HTERT RPE-1 (cell line): ENCODE results near the gene CYB5R2.

Experiments used
- in situ Hi-C: fragments of 300-500 bp; cut with MboI; formaldehyde crosslinking; loops from 4 replicates; pipeline ENCODE4 v1.14.3; 2020; ENCODE audit warnings: low sequenced_read_pairs

The CYB5R2 gene

GRCh38 chr11:7672960-7673723, at the start of gene CYB5R2:
Gene CYB5R2 (minus strand): TSS chr11:7673500. CDS start chr11:7672825, 675 bp downstream.
- in situ Hi-C loops, result no loop called here

GRCh38 chr11:7714786-7715185, 41.5 kb upstream of the CYB5R2 start:
- in situ Hi-C loops, result no loop called here

- in situ Hi-C loops, result no loop called here
Measured at GRCh38 chr11:7706377-7706776, 33.1 kb upstream of the CYB5R2 start, which contains the start of gene OVCH2. Gene OVCH2 (minus strand): TSS chr11:7706477. CDS start chr11:7706394, 83 bp downstream.

DNA sequence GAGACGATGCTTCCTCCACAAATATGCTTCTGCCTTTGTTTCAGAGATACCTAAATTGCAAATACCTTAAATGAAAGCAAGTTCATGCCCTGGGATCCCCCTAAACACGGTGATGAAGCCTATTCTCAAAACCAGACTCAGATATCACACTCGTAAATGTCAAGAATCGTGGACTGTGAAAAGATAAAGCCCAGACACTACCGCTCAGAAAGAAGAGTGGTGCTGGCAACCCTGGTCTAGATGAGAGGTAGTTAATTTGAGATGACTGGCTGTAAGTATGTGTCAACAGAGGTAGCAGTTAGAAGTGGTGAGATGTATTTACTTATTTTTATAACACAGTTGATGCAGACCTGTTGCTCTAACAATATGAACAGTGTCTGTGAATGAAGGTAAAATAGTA, 30.4 kb upstream of the CYB5R2 start:
- in situ Hi-C loops, result no loop called here

GRCh38 chr11:7696424-7696823, 23.1 kb upstream of the CYB5R2 start:
- in situ Hi-C loops, result no loop called here

GRCh38 chr11:7694235-7694634, 20.9 kb upstream of the CYB5R2 start:
- in situ Hi-C loops, result no loop called here

GRCh38 chr11:7692426-7692825, 19.1 kb upstream of the CYB5R2 start:
- in situ Hi-C loops, result no loop called here

DNA sequence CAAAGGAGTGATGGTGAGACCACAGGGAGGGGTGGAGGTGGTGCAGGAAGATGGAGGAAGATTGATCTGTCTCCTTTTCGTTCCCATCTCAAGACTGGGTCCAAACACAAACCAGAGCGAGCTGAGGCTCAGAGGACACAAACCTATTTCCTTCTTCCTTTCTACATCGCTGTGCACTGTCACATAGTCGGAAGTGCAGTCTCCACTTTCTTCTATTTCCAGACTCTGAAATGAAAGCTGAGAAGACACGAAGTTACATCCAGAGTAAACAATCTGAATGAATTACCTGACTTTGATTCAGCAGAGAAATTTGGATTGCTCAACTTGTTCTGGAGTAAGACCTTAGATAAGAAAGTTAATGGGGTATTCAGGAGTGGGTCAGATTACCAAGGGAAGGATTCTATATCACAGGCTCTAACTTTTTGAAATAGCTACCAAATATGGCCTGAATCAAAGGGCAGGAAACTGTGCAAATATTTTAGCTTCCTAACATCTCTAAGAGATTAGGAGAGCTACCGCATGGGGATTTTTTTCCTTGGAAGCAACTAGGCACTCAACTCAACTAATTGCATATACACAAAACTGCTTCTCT, 18.6 kb upstream of the CYB5R2 start:
- in situ Hi-C loops, result no loop called here

GRCh38 chr11:7690648-7691047, 17.3 kb upstream of the CYB5R2 start:
- in situ Hi-C loops, result no loop called here

DNA sequence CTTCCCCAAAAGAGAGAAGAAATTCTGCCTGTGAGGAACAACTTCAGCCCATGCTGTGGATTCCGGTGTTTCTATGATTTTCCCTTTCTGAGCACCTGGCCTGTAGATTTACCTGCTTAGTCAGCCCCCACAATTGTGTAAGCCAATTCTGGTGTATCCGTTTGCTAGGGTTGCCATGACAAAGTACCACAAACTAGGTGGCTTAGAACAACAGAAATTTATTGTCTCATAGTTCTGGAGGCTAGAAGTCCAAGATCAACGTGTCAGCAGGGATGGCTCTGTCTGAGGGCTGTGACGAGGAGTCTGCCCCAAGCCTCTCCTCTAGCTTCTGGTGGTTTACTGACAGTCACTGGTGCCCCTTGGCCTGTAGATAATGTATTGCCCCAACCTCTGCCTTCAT, 15.9 kb upstream of the CYB5R2 start:
- in situ Hi-C loops, result no loop called here

- in situ Hi-C loops, result no loop called here
Measured at GRCh38 chr11:7688238-7688826, 15.0 kb upstream of the CYB5R2 start.

GRCh38 chr11:7687386-7687785, 14.1 kb upstream of the CYB5R2 start:
- in situ Hi-C loops, result no loop called here

DNA sequence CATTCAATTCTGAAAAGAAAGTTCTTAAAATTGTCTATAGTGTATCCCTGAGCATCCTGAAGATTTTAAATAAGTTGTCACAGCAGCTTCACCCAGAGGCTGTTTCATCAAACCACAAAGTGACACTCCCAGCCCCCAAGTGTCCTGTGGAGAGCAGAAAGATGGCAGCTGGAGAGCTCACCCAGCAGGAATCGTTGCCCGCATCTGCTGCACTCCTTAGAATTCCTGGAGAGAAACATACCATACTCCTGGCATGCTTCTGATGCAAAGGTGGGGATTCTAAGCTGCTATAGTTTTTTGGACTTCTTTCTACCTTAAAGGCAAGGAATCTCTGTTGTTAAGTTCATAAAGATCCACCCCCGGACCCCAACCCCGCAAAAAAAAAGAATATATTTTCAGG, 13.5 kb upstream of the CYB5R2 start:
- in situ Hi-C loops, result no loop called here

- in situ Hi-C loops, result no loop called here
Measured at GRCh38 chr11:7683571-7683970, 10.3 kb upstream of the CYB5R2 start.

GRCh38 chr11:7677796-7678201, 4.5 kb upstream of the CYB5R2 start:
- in situ Hi-C loops, result no loop called here

DNA sequence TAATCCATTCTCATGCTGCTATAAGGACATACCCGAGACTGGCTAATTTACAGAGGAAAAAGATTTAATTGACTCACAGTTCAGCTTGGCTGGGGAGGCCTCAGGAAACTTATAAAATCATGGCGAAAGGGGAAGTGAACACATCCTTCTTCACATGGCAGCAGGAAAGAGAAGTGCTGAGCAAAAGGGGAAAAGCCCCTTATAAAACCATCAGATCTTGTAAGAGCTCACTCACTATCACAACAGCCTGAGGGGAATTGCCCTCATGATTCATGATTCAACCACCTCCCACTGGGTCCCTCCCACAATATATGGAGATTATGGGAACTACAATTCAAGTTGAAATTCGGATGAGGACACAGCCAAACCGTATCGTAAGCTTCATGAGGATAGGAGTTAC, 3.8 kb upstream of the CYB5R2 start:
- in situ Hi-C loops, result no loop called here

DNA sequence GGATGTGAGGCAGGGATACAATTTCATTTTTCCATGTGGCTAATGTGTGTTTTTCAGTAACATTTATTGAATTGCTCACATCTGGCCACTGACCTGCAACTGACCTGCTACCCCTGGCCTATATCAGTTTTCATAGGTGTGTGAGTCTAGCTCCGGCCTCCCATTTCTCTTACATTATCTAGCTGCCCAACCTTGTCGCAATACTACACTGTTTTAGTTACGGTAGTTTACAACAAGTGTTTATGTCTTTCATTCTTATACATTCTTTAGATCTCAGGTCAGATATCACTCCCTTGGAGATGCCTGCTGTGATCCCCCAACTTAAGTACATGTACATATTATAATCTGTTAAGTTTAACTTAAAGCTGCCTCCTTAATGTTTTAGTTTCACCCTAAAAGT, 2.3 kb upstream of the CYB5R2 start:
- in situ Hi-C loops, result no loop called here

DNA sequence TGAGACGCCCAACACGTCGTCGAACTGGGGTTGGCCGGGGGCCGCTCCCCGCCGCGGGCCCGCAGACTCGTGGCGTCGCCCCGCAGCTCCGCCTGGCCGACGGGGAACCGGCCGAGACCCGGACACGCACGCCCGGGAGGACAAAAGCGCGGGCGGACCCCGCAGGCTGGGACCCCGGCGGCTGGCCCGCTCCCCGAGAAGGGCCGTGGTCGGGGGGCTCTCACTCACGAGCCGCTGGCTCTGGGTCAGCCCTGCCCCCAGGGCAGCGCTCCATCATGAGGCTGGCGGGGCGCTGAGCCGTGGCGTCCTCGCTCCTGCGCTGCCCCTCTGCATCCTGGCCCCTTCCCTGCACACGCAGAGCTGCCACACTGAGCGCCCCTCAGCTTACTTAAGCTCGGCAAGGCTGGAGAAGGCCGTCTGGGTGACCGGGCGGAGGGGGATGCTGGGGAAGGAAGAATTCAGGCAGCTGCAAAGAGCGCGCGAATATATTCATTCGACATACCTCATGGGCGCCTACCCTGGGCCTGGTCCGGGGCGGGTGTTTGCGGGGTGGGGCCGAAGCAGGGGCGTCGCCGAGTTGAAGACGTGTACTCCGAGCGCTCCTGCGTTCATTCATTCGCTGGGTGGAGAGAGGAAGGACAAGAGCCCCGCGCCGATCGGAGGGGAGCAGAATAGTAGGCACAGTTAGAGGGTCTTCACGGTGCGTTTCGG, 579 bp upstream of the CYB5R2 start:
- in situ Hi-C loops, result no loop called here

DNA sequence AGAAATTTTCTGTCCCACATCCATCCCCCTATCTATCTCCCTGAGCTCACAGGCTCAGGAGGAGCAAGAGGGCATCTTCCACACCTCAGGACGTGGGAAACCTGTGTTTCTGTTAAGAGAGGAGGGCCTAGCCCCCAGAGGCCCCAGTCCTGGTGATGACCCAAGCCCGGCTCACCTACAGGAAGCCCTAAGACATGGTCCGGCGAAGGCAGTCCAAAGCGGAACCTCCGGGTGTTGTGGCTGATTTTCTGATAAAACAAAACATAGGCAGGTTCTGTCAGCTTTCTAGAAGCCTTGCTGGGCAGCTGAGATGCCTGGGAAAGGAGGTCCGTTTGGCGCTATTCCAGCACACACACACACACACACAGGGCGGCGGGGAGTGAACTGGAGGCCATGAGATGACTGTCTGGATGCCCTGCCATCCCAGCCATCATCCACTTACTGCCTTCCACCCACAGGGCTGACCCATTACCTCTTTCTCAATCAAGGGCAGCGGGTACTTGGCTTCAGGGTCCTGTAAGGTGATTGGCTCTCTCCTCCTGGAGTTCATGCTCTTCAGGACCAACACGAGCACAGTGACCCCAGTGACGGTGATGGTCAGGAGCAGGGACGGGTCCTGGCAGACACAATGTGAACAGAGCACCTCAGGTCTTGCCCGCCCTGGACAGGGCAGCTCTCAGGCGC, 882 bp downstream of the CYB5R2 start:
- in situ Hi-C loops, result no loop called here

DNA sequence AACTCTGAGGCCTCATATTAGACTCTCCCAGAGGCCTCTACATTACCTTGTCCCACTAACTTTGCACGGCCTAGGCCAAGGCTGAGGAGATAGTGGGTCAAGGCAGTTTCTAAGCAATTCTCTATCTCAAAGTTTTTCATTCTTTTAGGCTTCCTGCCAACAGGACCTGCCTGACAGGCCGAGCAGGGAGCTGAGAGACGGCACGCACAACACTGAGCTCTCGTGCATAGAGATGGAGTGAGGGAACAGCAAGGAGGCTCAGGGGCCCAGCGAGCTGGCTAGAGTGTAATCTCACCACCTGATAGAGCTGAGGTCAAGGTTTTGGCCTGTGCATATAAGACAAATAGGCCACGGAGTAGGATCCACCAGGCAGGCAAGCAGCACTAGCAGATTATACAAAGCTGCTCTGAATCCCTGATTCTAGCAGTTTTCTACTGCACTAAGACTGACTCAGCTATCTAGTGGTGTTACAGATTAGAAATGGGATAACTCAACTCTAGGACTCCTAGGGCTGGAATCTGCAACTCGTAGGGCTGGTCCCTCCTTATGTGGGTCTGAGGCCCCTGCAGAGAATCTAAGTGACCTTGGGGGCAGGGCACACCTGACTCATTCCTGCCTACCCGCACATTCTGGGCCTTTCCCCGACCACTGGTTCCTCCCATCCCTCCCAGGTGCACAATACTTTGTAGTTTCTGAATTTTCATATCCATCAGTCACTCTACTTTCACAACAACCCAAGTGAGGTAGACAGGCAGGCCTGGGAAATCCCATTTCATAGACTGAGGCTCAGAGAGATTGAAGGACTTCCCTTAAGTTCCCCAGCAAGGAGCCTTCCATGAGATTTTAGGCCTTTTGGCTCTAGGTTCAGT, 1.7 kb downstream of the CYB5R2 start:
- in situ Hi-C loops, result no loop called here
